Jurkat, Clone E6-1 (cell line): ENCODE data around the gene TMEM190.

Source experiments
- DNase-seq: peaks from one replicate; pipeline ENCODE4 v3.0.0-alpha.2; 2011; ENCODE audit warnings: low read depth, low spot score
- H3K4me3 ChIP-seq: 2 replicates; pipeline ENCODE4 v1.5.1; 2011; ENCODE audit warnings: mild to moderate bottlenecking, low read length, control low read depth, moderate library complexity

TMEM190 gene

GRCh38 chr19:55348317-55349034 lies 28.1 kb upstream of the TMEM190 start:
- DNase-seq = no peak
- H3K4me3 ChIP-seq = no peak overlapping the region

DNA sequence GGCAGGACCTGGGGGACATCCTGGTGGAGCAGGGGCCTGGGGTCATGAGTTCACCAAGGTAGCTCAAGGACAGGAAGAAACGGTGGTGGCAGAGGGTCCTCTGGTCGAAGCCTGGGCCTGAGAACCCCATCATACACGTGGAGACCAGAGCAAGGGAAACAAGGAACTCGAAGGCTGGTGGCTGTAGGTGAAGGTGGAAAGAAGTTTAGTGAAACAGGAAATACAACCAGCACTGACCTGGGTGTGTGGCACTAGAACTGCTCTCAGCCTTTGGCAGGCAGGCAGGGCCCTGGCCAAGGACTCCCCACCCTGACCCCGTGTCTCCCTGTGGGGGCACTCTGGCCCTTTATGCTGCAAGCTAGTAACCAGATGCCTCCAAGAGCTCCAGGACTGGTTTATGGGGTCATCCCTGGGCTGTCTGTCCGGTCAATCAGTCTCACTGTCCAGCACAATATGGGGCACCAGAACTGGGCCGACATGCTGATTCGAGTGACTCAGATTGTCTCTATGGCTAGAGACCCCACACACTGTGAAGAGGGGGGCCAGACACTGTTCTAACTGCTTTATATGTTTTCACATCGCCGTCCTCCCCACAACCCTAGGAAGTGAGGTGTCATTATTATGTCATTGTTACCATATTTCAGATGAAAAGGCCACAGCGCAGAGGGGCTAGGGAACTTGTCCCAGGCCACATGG lies 25.9 kb upstream of the TMEM190 start:
- no peak for DNase-seq
- no peak overlapping the region for H3K4me3 ChIP-seq

- DNase-seq = no peak
- no peak overlapping the region for H3K4me3 ChIP-seq
Observed at GRCh38 chr19:55352040-55352439, 24.6 kb upstream of the TMEM190 start.

DNA sequence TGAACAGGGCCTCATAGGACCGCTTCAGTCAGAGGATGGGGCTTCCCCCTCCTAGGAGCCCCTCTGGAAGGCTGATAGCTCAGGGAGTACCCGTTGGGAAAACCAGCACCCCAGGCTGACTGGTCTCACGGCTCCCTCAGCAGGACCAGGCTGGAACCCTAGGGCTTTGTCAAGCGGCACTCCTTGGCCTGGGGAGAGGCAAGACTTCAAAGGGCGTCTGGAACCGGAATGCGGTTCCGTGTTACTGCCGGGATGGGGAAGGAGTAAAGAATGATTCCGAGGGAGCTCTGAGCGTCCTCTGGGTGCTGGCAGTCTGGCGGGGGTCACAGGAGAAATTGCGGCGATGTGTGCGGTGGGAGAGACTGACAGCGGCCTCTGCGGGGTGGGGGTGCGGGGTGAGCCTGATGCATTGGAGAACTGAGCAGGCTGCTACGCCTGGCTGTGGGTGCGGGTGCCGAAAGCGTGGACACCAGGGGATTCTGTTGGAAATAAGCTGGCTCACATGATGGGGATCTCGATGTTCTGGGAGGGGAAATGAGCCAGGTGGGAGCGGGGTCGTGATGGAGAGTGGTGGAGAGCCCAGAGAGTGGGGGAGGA lies 24.0 kb upstream of the TMEM190 start:
- H3K4me3 ChIP-seq = no peak overlapping the region
- no peak for DNase-seq

DNA sequence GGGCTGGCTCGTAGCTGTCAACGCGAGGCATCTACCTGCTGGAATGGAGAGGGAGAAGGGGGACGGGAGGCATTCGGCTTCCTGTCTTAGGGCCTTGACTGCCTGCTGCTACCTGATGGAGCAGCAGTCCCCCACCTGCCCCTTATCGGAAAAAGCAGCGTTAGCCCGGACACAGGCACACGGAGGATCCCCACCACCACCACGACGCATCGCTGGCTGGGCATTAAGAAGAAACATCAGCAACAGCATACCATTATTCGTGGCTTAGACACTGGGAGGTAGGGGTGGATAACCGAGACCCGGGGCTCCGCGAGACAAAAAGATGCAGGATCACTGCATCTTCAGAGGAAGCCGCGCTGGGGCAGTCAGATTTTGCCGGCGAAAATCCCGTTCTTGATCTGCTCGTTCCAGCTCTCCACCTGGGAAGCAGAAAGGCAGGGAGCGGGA lies 23.2 kb upstream of the TMEM190 start:
- H3K4me3 ChIP-seq = peak overlapping the region; percentile 34
- no peak for DNase-seq

DNA sequence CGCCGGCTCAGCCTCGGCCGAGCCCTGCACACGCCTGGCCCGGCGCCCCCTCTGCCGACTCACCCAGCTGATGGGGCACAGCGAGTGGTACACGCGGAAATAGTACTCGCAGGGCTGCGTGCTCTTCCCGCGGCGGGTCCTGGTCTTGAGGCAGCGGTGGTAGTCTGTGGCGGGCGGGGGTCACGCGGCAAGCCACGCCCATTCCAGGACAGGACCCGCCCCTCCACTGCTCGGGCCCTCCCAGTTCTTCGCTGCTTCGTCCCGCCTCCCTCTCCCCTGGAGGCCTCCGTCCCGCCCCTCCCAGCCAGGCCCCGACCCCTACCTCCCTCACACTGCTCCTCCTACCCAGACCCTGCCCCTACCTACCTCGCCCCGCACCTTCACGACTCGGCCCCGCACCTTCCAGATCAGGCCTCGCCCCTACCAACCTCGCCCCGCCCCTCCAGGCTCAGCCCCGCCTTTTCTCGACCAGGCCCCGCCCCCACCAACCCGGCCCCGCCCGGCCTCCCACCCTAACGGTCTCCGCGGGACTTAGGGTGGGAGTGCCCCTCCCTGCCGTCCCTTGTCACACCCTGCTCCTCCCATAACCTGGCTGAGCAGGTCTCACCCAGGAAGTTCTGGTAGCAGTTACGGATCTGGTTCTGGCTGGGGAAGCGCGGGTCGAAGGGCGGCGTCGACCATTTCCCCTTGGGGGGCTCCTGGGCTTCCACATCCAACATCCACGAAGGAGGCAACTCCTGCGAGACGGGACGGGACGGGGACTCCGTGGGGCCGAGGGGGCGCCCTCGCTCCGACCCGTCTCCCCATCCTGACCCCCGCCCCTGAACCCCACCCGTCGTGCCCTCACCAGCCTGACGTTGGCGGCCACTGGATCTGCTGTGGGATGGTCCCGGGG lies 22.6 kb upstream of the TMEM190 start:
- H3K4me3 ChIP-seq = peak overlapping the region; percentile 34
- no peak for DNase-seq

DNA sequence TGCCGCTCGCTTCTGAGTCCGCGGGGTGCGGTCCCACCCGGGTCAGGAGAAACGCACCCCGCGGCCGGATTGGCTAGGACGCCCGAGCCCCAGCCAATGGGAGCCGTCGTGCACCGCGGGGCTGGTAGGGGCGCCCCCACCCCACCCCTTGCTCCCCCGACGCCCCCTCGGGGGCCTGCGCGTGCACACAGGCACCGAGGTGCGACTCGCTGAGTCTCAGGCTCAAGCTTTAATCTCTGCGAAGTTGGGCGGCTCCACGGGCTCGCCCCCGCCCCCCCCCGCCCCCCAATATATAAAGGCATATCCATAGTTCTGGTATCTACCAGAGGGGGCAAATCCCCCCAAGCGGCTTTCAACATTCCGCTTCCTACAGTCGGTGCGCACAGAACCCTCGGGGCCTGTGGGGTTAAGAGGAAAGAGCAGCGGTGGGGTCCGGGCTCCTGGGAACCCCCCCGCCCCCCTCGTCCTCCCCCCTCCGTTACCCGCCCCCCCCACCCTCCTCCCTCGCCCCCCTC lies 21.9 kb upstream of the TMEM190 start, which contains the start of gene COX6B2:
TSS of gene COX6B2 (minus strand) at position 22 of the 515 bp plus-strand sequence. CDS start 198 bp downstream, outside the sequence.
- H3K4me3 ChIP-seq = peak within 1 kb of the TSS; percentile 34
- DNase-seq = no peak

- DNase-seq = no peak
Observed at GRCh38 chr19:55355213-55355821, 21.3 kb upstream of the TMEM190 start.

GRCh38 chr19:55358493-55358892 lies 18.1 kb upstream of the TMEM190 start:
- no peak overlapping the region for H3K4me3 ChIP-seq
- no peak for DNase-seq

More at GRCh38 chr19:55355213-55355821, 21.3 kb upstream of the TMEM190 start:
- H3K4me3 ChIP-seq = no peak overlapping the region

DNA sequence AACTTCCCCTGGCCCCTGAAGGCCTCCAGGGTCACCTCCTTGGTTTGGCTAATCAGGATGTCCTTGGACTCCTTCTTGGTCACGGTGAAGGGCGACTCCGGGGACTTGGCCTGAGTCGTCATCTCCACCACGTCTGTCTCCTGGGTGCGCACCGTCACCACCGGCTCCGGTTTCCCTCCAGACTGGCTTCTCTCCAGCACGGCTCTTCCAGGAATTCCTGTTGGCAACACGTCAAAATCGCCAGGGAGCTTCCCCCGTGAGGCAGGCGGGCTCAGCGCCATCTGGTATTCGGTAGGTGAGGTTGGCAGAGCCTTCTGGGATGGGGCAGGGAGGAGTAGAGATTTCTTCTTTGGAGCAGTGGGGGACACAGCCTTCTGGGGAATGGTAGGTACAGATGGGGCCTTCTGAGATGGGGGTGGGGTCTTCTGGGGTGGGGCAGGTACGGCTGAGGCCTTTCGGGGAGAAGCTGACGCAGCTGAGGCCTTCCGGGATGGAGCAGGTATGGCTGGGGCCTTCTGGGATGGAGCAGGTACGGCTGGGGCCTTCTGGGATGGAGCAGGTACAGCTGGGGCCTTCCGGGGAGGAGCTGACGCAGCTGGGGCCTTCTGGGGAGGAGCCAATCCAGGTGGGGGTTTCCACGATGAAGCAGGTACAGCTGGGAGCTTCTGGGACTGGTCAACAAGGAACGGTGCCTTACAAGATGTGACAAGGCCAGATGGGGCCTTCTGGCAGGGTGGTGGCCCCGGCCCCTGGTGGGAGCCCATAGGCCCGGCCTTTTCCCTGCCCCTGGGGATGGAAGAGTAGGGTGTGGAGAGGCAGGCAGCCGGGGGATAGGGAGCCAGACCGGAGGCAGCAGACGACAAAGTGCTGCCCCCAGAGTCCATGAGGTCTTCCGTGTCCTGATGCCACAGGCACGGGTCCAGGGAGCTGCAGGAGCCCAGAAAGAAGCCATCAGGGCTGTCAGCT lies 17.4 kb upstream of the TMEM190 start:
- H3K4me3 ChIP-seq = no peak overlapping the region
- DNase-seq = no peak

- H3K4me3 ChIP-seq = no peak overlapping the region
- DNase-seq = no peak
Observed at GRCh38 chr19:55360902-55361301, 15.7 kb upstream of the TMEM190 start.

DNA sequence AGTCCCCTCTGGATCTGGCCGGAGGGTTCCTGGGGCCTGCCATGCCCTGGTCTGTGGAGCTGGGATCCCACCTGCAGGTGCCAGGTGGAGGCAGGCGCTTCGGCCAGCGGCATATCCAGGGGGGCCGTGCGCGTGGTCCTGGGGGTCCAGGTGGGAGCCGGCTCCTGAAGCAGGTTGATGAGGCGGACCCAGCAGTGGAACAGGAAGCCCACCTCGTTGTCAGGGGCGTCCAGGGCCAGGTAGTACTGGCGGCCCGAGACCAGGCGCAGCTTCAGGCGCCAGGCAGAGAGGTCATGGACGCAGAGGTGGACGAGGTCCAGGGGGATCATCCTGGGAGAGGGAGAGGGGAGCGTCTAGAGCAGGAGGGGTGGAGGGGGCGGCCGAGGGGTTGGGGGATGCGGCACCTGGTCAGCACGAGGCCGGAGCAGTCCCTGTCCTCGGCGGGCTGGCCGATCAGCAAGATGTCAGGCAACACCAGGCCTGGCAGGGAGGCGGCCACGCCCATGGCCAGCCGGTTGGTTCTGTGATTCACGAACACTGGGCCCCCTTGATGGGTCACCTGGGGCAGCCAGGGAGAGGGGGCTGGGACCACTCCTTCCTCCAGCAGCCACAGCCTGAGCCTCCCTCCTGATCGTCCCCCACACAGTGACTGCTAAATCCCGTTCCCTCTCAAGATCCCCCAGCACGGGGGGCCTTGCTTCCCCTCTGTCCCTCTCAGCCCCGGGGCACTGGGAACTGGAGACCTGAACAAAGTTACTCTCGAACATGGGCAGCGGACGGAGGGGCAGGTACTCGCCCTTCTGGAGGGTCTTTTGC lies 14.2 kb upstream of the TMEM190 start:
- DNase-seq = no peak

GRCh38 chr19:55362990-55363716 lies 13.5 kb upstream of the TMEM190 start, which contains the start of gene GARIN5B:
Gene GARIN5B (minus strand): TSS chr19:55363260. CDS start chr19:55363066, 194 bp downstream.
- H3K4me3 ChIP-seq = no peak within 1 kb of the TSS
- DNase-seq = no peak

More for the DNA sequence above, 14.2 kb upstream of the TMEM190 start:
- no peak overlapping the region for H3K4me3 ChIP-seq

DNA sequence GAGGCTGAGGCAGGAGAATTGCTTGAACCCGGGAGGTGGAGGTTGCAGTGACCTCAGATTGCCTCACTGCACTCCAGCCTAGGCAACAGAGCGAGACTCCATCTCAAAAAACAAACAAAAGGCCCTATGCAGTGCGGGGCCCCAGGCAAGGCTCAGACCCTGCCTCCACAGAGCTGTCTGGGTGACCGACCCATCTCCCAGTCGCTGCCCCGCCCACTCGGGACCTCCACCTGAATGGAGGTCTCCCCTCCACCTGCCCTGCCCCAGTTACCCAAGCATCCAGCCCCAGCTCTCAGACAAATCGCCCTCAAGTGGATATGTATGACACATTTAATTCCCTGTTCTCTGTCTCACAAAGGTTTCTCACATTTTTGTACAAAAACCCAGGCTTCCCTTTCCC lies 11.4 kb upstream of the TMEM190 start:
- DNase-seq = no peak
- no peak overlapping the region for H3K4me3 ChIP-seq

DNA sequence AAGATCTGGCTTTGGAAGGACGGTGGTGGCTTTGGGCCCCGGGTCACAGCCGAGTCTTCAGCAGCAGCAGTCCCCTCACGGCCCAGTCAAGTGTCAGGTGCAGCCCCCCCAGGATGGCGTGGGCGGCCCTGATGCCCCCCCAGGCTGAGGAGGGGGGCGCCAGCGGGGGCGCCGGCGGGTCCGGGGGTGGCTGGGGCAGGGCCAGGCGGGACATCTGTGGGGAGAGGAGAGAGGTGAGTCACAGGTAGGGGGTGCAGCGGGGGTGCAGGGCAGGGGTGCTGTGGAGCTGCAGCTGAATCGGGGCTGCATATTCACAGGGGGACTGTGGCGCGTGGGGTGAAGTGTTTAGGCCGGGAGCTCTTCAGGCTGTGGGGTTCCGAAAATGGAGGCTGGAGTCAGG lies 10.7 kb upstream of the TMEM190 start:
- DNase-seq = no peak
- no peak overlapping the region for H3K4me3 ChIP-seq

GRCh38 chr19:55366790-55367189 lies 9.8 kb upstream of the TMEM190 start:
- H3K4me3 ChIP-seq = no peak overlapping the region
- no peak for DNase-seq
